Measurements from ENCODE around the gene OCSTAMP. TPM values are rescaled to one million over a fixed set of nuclear protein-coding genes. Genes with fewer than 3 reads are reported as not detected.

Gene OCSTAMP
- total and polyA plus RNA-seq, 12 donors: not detected

DNA sequence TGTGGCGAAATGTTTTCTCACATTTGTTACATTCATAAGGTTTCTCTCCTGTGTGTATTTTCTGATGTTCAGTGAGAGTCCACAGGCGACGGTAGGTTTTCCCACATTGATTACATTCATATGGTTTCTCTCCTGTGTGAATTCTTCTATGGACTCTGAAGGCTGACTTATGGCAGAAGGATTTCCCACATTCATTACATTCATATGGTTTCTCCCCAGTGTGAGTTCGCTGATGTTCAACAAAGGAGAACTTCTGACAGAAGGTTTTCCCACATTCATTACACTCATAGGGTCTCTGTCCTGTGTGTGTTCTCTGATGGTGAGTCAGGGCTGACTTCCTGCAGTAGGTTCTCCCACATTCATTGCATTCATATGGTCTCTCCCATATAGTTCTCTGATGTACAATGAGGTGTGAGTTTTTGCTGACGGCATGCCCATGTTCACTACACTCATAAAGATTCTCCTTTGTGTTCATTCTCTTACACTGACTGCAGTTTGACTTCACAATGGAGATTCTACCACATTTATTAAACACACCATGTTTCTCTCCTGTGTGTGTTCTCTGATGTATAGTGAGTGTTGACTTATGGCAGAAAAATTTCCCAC is 49.0 kb downstream of the OCSTAMP start:
- peaks cover 0 to 8% (median 0%) of the 10 kb centered on the region in 9 donors for H3K36me3 ChIP-seq
- no peak overlapping the region for H3K4me3 ChIP-seq
- H3K4me1 ChIP-seq: no peaks in the 10 kb centered on the region
- 95 to 98% methylated on average over 5 of the region's 5 CpGs for WGBS, 2 donors
- intact Hi-C loops (cut with DNase I): no loop called here
- no peak overlapping the region for H3K27ac ChIP-seq
- DNase-seq: no peak
- H3K27me3 ChIP-seq: no peaks in the 10 kb centered on the region
- ATAC-seq: no peak
- H3K9me3 ChIP-seq: peaks cover 0 to 64% (median 30%) of the 10 kb centered on the region in 11 donors
- TF ChIP-seq, protein P1, sequence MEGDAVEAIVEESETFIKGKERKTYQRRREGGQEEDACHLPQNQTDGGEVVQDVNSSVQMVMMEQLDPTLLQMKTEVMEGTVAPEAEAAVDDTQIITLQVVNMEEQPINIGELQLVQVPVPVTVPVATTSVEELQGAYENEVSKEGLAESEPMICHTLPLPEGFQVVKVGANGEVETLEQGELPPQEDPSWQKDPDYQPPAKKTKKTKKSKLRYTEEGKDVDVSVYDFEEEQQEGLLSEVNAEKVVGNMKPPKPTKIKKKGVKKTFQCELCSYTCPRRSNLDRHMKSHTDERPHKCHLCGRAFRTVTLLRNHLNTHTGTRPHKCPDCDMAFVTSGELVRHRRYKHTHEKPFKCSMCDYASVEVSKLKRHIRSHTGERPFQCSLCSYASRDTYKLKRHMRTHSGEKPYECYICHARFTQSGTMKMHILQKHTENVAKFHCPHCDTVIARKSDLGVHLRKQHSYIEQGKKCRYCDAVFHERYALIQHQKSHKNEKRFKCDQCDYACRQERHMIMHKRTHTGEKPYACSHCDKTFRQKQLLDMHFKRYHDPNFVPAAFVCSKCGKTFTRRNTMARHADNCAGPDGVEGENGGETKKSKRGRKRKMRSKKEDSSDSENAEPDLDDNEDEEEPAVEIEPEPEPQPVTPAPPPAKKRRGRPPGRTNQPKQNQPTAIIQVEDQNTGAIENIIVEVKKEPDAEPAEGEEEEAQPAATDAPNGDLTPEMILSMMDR (IDR thresholded peaks at IDR 0.05): no peak

DNA sequence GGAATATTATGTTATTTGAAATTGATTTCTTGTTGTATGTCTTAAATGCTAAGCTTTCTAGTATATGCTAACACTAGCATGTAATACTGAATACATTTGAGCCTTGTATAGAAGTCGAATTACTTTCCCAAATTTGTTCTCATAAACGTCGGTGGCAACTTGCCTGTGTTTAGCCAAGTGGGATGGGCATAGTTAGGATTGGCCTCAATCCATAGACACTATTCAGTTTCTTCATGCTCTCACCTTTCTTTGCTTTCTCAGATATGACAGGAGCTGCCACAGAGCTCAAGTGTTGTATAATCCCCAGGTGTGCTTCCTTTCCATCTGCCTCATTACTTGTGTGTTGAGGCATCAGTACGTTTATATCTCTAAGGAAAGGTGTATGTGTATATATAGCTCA is 56.4 kb downstream of the OCSTAMP start:
- no peak for ATAC-seq
- H3K27ac ChIP-seq: no peak overlapping the region

DNA sequence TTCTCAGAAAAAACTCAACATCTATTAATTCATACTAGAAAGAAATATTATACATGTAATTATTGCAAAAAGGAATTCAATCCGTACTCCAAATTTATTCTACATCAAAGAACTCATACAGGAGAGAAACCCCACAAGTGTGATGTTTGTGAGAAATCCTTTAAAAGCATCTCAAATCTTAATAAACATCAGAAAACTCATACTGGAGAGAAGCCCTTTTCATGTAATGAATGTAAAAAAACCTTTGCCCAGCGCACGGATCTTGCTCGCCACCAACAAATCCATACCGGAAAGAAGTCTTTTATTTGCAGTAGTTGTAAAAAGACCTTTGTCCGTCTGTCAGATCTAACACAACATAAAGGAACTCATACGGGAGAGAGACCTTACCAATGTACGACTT is 59.1 kb downstream of the OCSTAMP start:
- intact Hi-C loops (cut with DNase I): no loop called here
- ATAC-seq (no peak), DNase-seq (no peak)
- no peaks in the 10 kb centered on the region for H3K4me1 ChIP-seq
- H3K27me3 ChIP-seq: peaks cover 0 to 34% (median 7%) of the 10 kb centered on the region in 7 donors
- H3K4me3 ChIP-seq: no peak overlapping the region
- TF ChIP-seq, protein P1 (IDR thresholded peaks at IDR 0.05): no peak
- 92 to 95% methylated on average over 8 of the region's 8 CpGs for WGBS, 2 donors
- H3K27ac ChIP-seq: no peak overlapping the region
- H3K9me3 ChIP-seq: peaks cover 0 to under 1% (median 0%) of the 10 kb centered on the region in 11 donors
- H3K36me3 ChIP-seq: no peaks in the 10 kb centered on the region

More for the DNA sequence above, 56.4 kb downstream of the OCSTAMP start:
- Histone ChIP-seq H3K36me3 (no peaks in the 10 kb centered on the region), H3K9me3 (peaks cover 0 to 18% (median 0%) of the 10 kb centered on the region in 11 donors), H3K27me3 (peaks cover 0 to 11% (median 0%) of the 10 kb centered on the region in 7 donors), H3K4me1 (no peaks in the 10 kb centered on the region), H3K4me3 (no peak overlapping the region)
- 79 to 81% methylated on average over 4 of the region's 4 CpGs for WGBS, 2 donors
- no peak for DNase-seq
- intact Hi-C loops (cut with DNase I): no loop called here
- TF ChIP-seq, protein P1 (IDR thresholded peaks at IDR 0.05): no peak

Other genes with a start within 250 kb of the OCSTAMP start
- 10 to 100 TPM in 1 of 10 donors, 1 to 10 TPM in 2, under 1 TPM in 7; 0.16 to 11.0 (median 0.64) TPM for gene CDH22, start 242.2 kb downstream of the OCSTAMP start, total RNA-seq
- 1 to 10 TPM in 1 of 2 donors, under 1 TPM in 1; 0.04 to 1.0 TPM for gene CDH22, start 242.2 kb downstream of the OCSTAMP start, polyA plus RNA-seq
- 10 to 100 TPM; 23.6 to 46.0 (median 28.9) TPM for gene ELMO2, start 144.0 kb downstream of the OCSTAMP start, total RNA-seq
- 10 to 100 TPM; 17.2 to 20.2 TPM for gene ELMO2, start 144.0 kb downstream of the OCSTAMP start, polyA plus RNA-seq
- 1 to 10 TPM in 9 of 10 donors, under 1 TPM in 1; 0.70 to 3.0 (median 1.6) TPM for gene ZNF334, start 37.1 kb downstream of the OCSTAMP start, total RNA-seq
- gene ZNF334, start 37.1 kb downstream of the OCSTAMP start, polyA plus RNA-seq: 1 to 10 TPM in 1 of 2 donors, under 1 TPM in 1; 0.64 to 2.9 TPM
- 1 to 10 TPM in 1 of 10 donors, under 1 TPM in 9; 0.13 to 1.2 (median 0.60) TPM for gene SLC13A3, start 100.8 kb upstream of the OCSTAMP start, total RNA-seq
- under 1 TPM; 0.29 to 0.61 TPM for gene SLC13A3, start 100.8 kb upstream of the OCSTAMP start, polyA plus RNA-seq
- 1 to 10 TPM; 3.5 to 7.3 (median 6.4) TPM for gene TP53RK, start 138.8 kb upstream of the OCSTAMP start, total RNA-seq
- 1 to 10 TPM; 6.9 to 7.8 TPM for gene TP53RK, start 138.8 kb upstream of the OCSTAMP start, polyA plus RNA-seq
- 1 to 10 TPM; 1.1 to 5.2 (median 2.5) TPM for gene SLC2A10, start 159.0 kb upstream of the OCSTAMP start, total RNA-seq
- gene SLC2A10, start 159.0 kb upstream of the OCSTAMP start, polyA plus RNA-seq: 1 to 10 TPM; 1.9 to 3.4 TPM